Astrocyte (in vitro differentiated cells and primary cell): ENCODE data around the gene CACNA1D.

Experiments
- CTCF ChIP-seq: IDR thresholded peaks from 2 replicates; pipeline ENCODE4 v1.5.1; 2011; ENCODE audit warnings: low read depth, mild to moderate bottlenecking, inconsistent platforms, low read length, moderate library complexity; ENCODE audit not compliant: insufficient read depth
- EZH2 ChIP-seq: IDR thresholded peaks from 2 replicates; pipeline ENCODE4 v1.6.1; 2012; ENCODE audit warnings: mild to moderate bottlenecking, low read length, inconsistent platforms; ENCODE audit not compliant: insufficient read depth

DNA sequence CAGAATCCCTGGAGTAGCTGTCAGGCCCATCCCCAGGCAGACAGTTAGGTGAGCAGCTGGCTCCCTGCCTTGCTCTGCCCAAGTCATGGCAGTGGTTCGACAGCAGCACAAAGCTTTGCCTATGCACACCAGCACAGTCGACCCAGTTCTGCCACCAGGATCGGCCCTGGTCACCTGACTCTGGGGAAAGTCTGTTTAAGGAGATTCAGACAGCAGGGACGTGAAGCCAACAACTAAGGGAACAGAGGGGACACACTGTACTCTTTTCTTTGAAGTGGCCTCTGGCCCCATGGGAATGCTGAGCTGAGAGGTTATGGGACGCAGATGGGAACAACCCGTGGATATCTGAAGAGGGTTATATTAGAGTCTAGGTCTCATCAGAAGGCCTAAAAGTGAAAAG lies 217.0 kb downstream of the CACNA1D start:
- TF ChIP-seq CTCF: no peak
- no peak for TF ChIP-seq EZH2
